GM21515 (cell line): ENCODE measurements around the gene PFKM.

Experiments used
- ATAC-seq: cut with Tn5 transposase; IDR thresholded peaks from one replicate; pipeline ENCODE4 v1.9.1; 2021; ENCODE audit not compliant: unreplicated experiment

PFKM gene

GRCh38 chr12:48119078-48119833 lies at the start of gene PFKM:
TSS of gene PFKM (plus strand) at chr12:48119364. CDS start at chr12:48122775, 3,411 bp downstream.
- peak; percentile 100 for ATAC-seq

DNA sequence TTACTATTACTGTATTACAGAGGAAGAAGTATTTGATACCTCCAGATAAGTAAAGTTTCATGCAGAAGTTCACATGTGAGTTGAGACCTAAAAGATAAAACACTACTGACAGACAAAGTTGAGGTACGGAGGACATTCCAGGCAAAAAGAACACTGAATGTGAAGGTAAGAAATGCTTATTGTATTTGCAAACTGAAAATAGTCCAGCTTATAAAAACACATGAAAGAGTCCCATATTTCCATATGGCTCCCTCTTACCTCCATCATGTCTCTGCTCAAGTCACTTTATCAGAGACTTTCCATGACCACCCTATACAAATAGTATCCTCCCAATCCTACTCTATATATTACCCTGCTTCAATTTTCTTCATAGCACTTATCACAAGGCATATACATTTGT lies 49.1 kb upstream of the PFKM start:
- ATAC-seq, result no peak

DNA sequence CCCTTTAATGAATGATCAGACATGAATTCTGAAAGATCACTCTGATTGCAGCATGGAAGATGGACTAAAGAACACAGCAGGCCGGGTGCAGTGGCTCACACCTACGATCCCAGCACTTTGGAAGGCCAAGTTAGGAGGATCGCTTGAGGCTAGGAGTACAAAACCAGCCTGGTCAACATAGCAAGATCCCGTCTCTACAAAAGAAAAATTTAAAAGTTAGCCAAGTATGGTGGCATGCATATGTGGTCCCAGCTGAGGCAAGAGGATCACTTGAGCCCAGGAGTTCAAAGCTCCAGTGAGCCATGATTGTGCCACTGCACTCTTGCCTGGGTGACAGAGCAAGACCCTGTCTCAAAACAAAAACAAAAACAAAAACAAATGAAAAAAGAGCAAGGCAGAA lies 48.4 kb upstream of the PFKM start:
- no peak for ATAC-seq

GRCh38 chr12:48071808-48072207 lies 47.4 kb upstream of the PFKM start:
- ATAC-seq, result no peak

GRCh38 chr12:48072266-48072665 lies 46.9 kb upstream of the PFKM start:
- ATAC-seq, result no peak

GRCh38 chr12:48074266-48074665 lies 44.9 kb upstream of the PFKM start:
- no peak for ATAC-seq

GRCh38 chr12:48075832-48076231 lies 43.3 kb upstream of the PFKM start:
- ATAC-seq, result no peak

DNA sequence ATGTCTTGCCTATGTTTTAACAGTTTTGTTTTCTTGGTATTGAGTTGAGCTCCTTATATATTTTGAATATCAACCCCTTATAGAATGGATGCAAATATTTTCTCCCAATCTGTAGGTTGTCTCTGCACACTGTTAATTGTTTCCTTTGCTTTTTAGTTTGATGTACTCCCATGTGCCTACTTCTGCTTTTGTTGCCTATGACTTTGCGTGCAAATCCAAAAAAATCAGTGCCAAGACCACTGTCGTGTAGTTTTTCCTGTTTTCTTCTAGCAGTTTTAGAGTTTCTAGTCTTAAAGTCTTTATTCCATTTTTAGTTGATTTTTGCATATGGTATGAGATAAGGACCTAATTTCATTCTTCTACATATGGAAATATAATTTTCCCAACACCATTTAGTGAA lies 42.1 kb upstream of the PFKM start:
- no peak for ATAC-seq

DNA sequence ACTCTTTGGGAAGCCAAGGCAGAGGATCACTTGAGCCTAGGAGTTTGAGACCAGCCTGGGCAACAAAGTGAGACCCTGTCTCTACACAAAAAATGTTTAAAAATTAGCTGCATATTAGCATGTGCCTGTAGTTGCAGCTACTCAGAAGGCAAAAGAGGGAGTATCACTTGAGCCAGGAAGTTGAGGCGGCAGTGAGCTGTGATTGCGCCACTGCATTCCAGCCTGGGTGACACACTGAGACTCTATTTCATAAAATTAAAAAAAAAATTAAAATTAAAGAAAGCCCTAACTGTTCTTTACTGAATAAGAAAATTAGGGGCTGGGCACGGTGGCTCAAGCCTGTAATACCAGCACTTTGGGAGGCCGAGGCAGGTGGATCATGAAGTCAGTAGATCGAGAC lies 40.3 kb upstream of the PFKM start:
- no peak for ATAC-seq

- ATAC-seq, result no peak
Observed at GRCh38 chr12:48080285-48080684, 38.9 kb upstream of the PFKM start.

- no peak for ATAC-seq
Observed at GRCh38 chr12:48080821-48081220, 38.3 kb upstream of the PFKM start.

- no peak for ATAC-seq
Observed at GRCh38 chr12:48084066-48084465, 35.1 kb upstream of the PFKM start.

- ATAC-seq, result no peak
Observed at GRCh38 chr12:48084841-48085460, 34.2 kb upstream of the PFKM start.

DNA sequence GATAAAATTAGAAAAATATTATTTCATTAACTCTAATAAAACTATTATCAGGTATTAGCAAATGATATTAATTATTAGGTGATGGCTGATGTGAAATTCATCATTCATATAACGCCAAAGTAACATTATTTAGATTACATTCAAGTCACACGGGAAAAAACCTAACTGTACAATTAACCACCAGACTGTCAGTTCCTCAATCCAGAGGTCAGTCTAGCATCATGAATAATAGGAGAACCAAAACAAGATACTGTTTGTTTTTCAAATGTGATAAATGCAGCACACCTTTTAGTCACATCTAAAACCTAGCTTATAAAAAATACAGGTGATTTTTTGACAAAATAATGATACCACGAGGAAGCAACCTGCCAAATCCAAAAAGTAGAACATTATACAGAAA lies 32.8 kb upstream of the PFKM start:
- ATAC-seq, result no peak

- ATAC-seq, result no peak
Observed at GRCh38 chr12:48092611-48093010, 26.6 kb upstream of the PFKM start.

GRCh38 chr12:48104531-48104930 lies 14.6 kb upstream of the PFKM start:
- no peak for ATAC-seq

GRCh38 chr12:48105321-48105866 lies 13.8 kb upstream of the PFKM start:
- ATAC-seq, result peak; percentile 21

- ATAC-seq, result peak; percentile 70
Observed at GRCh38 chr12:48105867-48106680, 13.1 kb upstream of the PFKM start, which contains the start of gene SENP1. TSS of gene SENP1 (minus strand) at chr12:48106079. CDS start at chr12:48101472, 4,607 bp downstream.

- ATAC-seq, result no peak
Observed at GRCh38 chr12:48106681-48107613, 12.2 kb upstream of the PFKM start.

DNA sequence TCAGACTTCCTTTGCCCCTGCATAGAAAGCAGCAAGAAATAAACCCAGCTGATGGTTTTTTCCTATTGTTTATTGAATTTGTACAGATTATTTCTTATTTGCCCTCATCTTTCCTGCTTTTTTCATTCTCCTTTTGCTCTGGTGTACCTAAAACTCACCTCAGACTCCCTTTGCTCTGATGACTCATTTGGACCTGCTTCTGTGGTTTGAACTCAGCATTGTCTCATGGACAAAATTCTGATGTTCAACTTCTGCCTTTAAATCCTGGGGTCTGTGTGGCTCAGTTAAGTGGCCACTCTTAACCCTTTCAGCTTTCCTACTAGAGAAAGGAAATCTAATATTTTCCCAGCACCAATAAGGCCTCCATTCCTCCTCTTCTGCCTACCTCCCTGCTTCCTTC lies 9.7 kb upstream of the PFKM start:
- ATAC-seq, result no peak
